GM04503 (cell line): Measurements from ENCODE around the gene OLA1.

Experiments
- DNase-seq: peaks from one replicate; pipeline ENCODE4 v3.0.0-alpha.2; 2012; ENCODE audit warnings: low read depth

OLA1 gene

DNA sequence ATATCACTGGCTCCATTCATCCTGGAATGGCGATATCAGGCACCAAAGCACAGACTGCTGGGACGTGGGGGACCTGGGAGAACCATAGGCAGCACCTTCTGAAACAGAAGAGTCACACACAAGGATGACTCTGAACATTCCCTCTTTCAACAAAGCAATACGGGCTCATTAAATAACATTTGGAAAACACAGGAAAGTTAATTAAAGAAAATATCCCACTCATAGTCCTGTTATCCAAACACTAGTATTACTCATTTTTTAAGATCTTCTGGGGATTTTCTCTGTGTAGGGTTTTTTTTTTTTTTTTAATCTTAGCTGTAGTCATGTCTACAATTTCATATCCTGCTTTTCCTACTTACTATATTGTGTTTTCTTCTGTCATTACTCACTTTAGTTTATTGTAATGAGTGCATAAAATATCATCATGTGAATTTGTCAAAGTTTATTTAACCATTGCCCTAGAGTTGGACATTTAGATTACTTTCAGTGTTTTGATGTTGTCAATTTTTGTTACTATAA, 213.2 kb downstream of the OLA1 start:
- DNase-seq: no peak

DNA sequence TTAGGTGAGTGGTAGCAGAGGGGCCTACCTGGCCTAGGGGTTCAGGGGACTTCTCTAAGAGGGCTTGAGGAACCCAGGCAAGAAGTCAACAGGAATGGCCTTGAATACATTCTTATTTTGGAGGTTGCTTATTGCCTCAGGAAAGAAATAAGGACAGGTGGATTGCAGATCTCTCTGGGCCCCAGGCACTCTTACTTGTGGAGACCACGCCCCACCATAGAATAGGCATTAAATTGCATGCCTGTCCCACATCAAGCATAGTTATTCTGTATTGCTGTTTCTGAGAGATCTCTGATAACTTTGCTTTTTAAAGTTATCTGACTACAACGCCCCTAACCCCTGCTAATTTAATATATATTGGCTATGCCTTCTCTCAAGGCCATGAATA, 215.2 kb downstream of the OLA1 start:
- DNase-seq: no peak

DNA sequence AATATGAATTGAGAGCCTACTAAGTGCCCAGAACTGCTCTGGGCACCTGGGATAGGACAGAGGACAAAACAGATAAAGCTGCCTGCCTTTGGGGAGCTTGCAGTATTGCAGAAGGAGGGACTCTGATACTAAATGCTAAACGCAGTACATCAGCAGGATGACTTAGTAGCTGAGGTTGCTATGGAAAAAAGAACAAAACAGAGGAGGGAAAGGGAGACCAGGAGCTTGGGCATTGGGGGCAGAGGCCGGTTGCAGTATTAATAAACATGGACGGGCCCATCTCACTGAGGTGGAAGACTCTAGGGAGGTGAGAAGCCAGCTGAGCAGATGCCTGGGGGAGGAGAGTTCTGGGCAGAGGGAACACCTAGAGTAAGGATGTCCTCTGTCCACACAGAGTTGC, 217.1 kb downstream of the OLA1 start:
- no peak for DNase-seq

- DNase-seq: no peak
These were observed 219.4 kb downstream of the OLA1 start for GRCh38 chr2:174028935-174029334.

- no peak for DNase-seq
These were observed 220.4 kb downstream of the OLA1 start for GRCh38 chr2:174027956-174028355.

GRCh38 chr2:174026122-174026845, 222.0 kb downstream of the OLA1 start:
- DNase-seq: no peak

GRCh38 chr2:174025271-174026121, 222.8 kb downstream of the OLA1 start:
- peak; percentile 80 for DNase-seq

- no peak for DNase-seq
These were observed 223.6 kb downstream of the OLA1 start for GRCh38 chr2:174024524-174025270.

DNA sequence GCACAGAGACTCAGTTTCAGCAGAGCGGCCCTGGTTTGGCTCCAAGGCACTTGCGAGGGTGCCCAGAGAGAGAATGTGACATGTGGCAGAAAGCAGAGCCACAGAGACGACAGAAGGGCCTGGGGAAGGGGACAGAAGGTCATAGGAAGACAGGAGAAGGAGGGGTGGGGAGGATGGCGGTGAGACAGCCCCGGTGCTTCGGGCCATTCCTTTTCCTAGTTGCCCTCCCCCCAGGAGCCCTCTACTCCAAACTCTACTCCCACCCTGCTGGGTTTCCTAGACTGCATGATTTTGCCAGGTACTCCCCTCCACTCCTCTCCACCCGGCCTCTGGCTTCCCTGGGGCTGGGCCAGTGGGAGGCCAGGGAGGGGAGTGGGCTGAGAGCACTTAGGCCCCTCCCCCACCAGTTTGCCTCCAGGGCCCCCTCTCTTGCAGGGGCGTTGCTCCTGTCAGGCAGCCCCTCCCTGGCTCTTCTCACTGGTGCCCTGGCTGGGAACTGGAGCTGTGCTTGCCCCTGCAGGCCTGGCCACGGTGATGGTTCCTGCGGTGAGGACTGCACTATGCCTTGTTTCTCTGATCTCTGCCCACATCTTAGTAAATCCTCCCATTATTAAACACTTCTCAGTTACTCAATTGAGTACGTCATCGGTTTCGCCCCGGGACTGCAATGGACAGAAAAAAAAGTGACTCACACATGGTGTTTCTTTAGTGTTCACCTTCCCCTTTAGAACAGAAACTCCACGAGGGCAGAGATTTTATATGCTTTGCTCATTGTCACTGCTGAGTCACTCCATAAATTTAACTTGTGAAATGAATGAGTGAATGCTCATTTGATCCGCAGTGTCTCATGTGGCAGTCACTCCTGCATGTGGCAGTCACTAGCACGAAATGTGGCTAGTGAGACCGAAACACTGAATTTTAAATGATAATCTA, 224.5 kb downstream of the OLA1 start:
- peak; percentile 85 for DNase-seq
